ENCODE data around the gene CDC42BPG. TPM values are rescaled to one million over a fixed set of nuclear protein-coding genes. Genes with fewer than 3 reads are reported as not detected.
A peak's percentile ranks its signal among the peaks of the same experiment; 100 is the strongest.

CDC42BPG gene
- total RNA-seq, 1 experiment from 2014 or later = 24.9 TPM

- H3K4me1 Mint-ChIP-seq = peaks cover 14 to 16% of the 10 kb centered on the region in 2 experiments
- no peaks in the 10 kb centered on the region for H4K20me1 ChIP-seq (ENCODE audit: control insufficient read depth, insufficient read depth, insufficient read length)
- no peaks in the 10 kb centered on the region for H3K9me3 Mint-ChIP-seq
- H3K79me1 ChIP-seq (ENCODE audit: insufficient read depth, low read depth, low read length, poor library complexity, severe bottlenecking) = no peaks in the 10 kb centered on the region
- H3K9ac ChIP-seq (ENCODE audit: extremely low read depth, insufficient read length, low read length) = no peak overlapping the region
- peaks cover 2 to 14% (median 11%) of the 10 kb centered on the region in 3 experiments; a peak in 6 of 7 replicates for H3K36me3 Mint-ChIP-seq (ENCODE audit: insufficient read depth in 1 of 3, low read depth in 3 of 3)
- H4K5ac ChIP-seq (ENCODE audit: insufficient read length, low read depth, low read length) = no peak overlapping the region
- no peak overlapping the region for H3K4ac ChIP-seq (ENCODE audit: low read depth, low read length)
- no peak overlapping the region for H2BK120ac ChIP-seq (ENCODE audit: low read depth, low read length, poor library complexity, severe bottlenecking)
- no peak overlapping the region for H3K4me2 ChIP-seq (ENCODE audit: insufficient read depth, insufficient read length, low read length)
- no peak for TF ChIP-seq CTCF (conservative IDR thresholded peaks at IDR 0.05)
- H3K56ac ChIP-seq (ENCODE audit: insufficient read length, low read depth, low read length) = no peak overlapping the region
- no peak overlapping the region for H2AFZ ChIP-seq (ENCODE audit: low read length)
- WGBS (ENCODE audit: extremely low coverage, insufficient read length, low lambda C conversion rate) = no CpG with 5 or more reads among the region's 45 CpGs
- no peak overlapping the region for H2BK20ac ChIP-seq (ENCODE audit: low read depth, low read length, poor library complexity, severe bottlenecking)
- no peak for DNase-seq
- H3K14ac ChIP-seq (ENCODE audit: insufficient read depth, low read length) = no peak overlapping the region
- H3K23me2 ChIP-seq (ENCODE audit: insufficient read length, low read depth, low read length, poor library complexity, severe bottlenecking) = no peaks in the 10 kb centered on the region
- no peaks in the 10 kb centered on the region for H3K79me2 ChIP-seq (ENCODE audit: insufficient read depth, low read length)
- no peaks in the 10 kb centered on the region for H3K9me3 ChIP-seq (ENCODE audit: control insufficient read depth, low read depth, low read length)
- no peaks in the 10 kb centered on the region for H3K27me3 Mint-ChIP-seq (ENCODE audit: low read depth)
- no peak overlapping the region for H2BK12ac ChIP-seq (ENCODE audit: insufficient read length, low read depth, low read length)
- no peaks in the 10 kb centered on the region for H3K27me3 ChIP-seq (ENCODE audit: insufficient read depth, low read length)
- H3K18ac ChIP-seq (ENCODE audit: insufficient read length, low read depth, low read length) = no peak overlapping the region
- no peak overlapping the region; a peak in 1 of 5 replicates for H3K4me3 Mint-ChIP-seq
- no peak overlapping the region for H2AK5ac ChIP-seq (ENCODE audit: insufficient read length, low read length)
- H3K27ac Mint-ChIP-seq = peak overlapping the region in 2 of 3 experiments; percentile 77 to 93; a peak in 4 of 7 replicates
- no peak overlapping the region for H4K91ac ChIP-seq (ENCODE audit: insufficient read length, low read depth, low read length)
- H3K23ac ChIP-seq (ENCODE audit: insufficient read length, low read depth, low read length) = no peak overlapping the region
- no peaks in the 10 kb centered on the region; the same call in 1 of the 2 replicates for H3K4me1 ChIP-seq (ENCODE audit: insufficient read depth, low read length)
- no peak overlapping the region for H3T11ph ChIP-seq (ENCODE audit: low read length)
- no peak overlapping the region for H2BK15ac ChIP-seq (ENCODE audit: low read depth, low read length)
- no peak overlapping the region for H3K27ac ChIP-seq (ENCODE audit: insufficient read length, low read depth, low read length)
- no peak overlapping the region for H4K8ac ChIP-seq (replicated peaks; ENCODE audit: insufficient read length, low read depth, low read length)
- no peak overlapping the region for H2BK5ac ChIP-seq (ENCODE audit: insufficient read length, low read length)
Observed at GRCh38 chr11:64854534-64855502, 10.4 kb upstream of the CDC42BPG start.
